Right ventricle myocardium inferior (tissue), 1 donor: Measurements from ENCODE around the gene DNAJB8. TPM values are rescaled to one million over a fixed set of nuclear protein-coding genes. Genes with fewer than 3 reads are reported as not detected.

ENCODE experiments used
- ATAC-seq: fragments of 200-7000 bp; cut with Tn5 transposase; one replicate; pipeline ENCODE4 v1.9.1; 2020; ENCODE audit warnings: mild to moderate bottlenecking, moderate library complexity
- DNase-seq: peaks from one replicate; pipeline ENCODE4 v3.0.0; 2021; ENCODE audit errors: missing footprints
- intact Hi-C: fragments of 100-400 bp; cut with DNase I; formaldehyde crosslinking; loops from one replicate; pipeline ENCODE4 v1.11.0; 2022
- total RNA-seq: library from RNA; stranded (reverse); fragmentation: NEBNext Ultra II Directional; extraction: Animal tissue kit (Norgen Biotek cat#: 25700); gene quantifications from one replicate; pipeline ENCODE4 v1.2.1, GENCODE V29; 2021
- donor health status: DM: no; HTN: yes; CAD: no; lungs with severe emphysema.

Gene DNAJB8
- total RNA-seq, 1 donor from 2014 or later = not detected

- no peak for DNase-seq
- intact Hi-C loops = no loop called here
- ATAC-seq = no peak
These were observed 9.6 kb downstream of the DNAJB8 start for GRCh38 chr3:128456776-128457715.

GRCh38 chr3:128455786-128456748, 10.6 kb downstream of the DNAJB8 start:
- intact Hi-C loops = no loop called here

GRCh38 chr3:128455116-128455515, 11.6 kb downstream of the DNAJB8 start:
- no peak for ATAC-seq
- intact Hi-C loops = no loop called here
- no peak for DNase-seq

More at GRCh38 chr3:128455786-128456748, 10.6 kb downstream of the DNAJB8 start:
- ATAC-seq = no peak
- DNase-seq = peak; percentile 55

- intact Hi-C loops = no loop called here
- DNase-seq = peak; percentile 25
- no peak for ATAC-seq
These were observed 12.4 kb downstream of the DNAJB8 start for GRCh38 chr3:128454310-128454618.

GRCh38 chr3:128453501-128454309, 13.0 kb downstream of the DNAJB8 start:
- DNase-seq = peak; percentile 46
- intact Hi-C loops = no loop called here
- ATAC-seq = no peak

- peak; percentile 20 for DNase-seq
- ATAC-seq = no peak
- intact Hi-C loops = no loop called here
These were observed 13.9 kb downstream of the DNAJB8 start for GRCh38 chr3:128452678-128453275.

- peak; percentile 57 for DNase-seq
- intact Hi-C loops = no loop called here
- no peak for ATAC-seq
These were observed 14.6 kb downstream of the DNAJB8 start for GRCh38 chr3:128452120-128452519.

DNA sequence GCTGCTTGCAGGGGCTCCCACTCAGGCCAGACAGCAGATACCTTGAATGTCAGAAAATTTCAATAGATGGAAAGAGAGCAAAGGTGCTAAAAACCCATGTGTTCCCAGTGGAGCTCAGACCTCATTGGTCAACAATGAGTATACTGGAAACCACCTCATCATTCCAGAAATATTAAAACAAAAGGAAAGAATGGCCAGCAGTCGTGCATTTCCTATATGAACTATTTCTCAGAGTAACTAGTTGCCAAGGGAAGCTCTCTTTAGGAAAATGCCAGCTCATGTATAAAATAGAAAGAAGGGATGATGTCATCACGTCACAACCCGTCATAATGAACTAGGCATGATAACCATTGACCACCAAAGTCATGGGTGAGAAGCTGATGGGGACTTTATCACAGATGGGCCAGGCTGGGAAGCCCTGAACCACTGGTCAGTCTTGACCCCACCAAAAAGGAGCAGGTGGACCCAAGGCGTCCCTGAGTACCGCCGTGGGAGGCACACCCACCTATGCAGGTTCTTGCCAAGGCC, 17.5 kb downstream of the DNAJB8 start:
- no peak for DNase-seq
- intact Hi-C loops = no loop called here
- ATAC-seq = no peak

DNA sequence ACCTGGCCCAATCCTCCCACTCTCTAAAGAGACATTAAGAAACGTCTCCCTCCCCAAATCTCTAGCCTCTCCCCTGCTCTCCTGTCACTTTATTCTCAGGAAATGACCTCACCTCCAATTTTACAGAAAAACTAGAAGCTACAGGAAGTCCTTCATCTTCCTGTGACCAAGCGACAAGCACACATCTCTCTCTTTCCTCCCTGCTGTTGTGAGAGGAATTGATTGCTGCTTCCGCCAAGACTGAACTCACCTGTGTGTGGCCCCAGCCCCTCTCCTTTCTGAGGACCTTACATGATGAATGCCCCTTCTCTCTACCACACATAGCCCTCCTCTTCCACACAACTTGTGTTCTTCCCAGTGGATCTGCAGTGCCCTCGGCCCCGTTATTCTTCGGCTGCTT, 18.2 kb downstream of the DNAJB8 start:
- ATAC-seq = no peak

DNA sequence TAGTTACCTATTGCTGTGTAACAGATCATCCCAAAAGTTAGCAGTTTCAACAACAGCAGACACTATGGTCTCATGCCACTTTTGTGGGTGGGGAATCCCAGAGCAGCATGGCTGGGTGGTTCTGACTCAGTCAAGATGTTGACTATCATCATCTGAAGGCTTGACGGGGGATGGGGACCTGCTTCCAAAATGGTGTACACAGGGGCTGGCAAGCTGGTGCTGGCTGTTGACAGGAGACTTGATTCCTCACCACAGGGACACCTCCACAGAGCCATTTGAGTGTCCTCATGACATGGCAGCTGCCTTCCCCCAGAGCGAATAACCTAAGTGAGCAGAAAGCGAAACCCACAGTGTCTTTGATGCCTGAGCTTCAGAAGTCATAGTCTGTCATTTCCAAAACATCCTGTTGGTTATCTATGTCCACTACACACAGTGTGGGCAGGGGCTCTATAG, 19.1 kb downstream of the DNAJB8 start:
- ATAC-seq (no peak), DNase-seq (no peak)
- intact Hi-C loops = no loop called here

More for the DNA sequence above, 18.2 kb downstream of the DNAJB8 start:
- intact Hi-C loops = no loop called here
- no peak for DNase-seq

DNA sequence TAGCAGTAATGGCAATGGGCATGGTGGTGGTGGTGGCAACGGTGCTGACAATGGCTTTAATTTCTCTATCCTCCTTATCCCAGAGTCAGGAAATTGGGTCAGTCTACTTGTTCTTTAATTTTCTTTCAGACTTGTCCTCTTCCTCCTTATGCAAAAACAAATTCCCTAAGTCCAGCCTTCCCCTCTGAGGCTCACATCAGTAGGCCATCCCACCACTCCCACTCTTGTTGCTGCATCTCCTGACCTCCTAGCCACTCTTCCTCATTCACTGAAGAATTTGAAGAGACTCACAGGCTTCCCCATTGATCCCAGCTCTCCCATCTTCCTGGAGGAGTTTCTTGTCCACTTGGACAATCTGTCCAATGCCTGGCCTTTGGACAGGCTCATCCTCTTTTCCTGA, 19.9 kb downstream of the DNAJB8 start:
- ATAC-seq (no peak), DNase-seq (no peak)
- intact Hi-C loops = no loop called here

GRCh38 chr3:128445357-128445756, 21.3 kb downstream of the DNAJB8 start:
- ATAC-seq = no peak
- peak; percentile 13 for DNase-seq
- intact Hi-C loops = no loop called here

DNA sequence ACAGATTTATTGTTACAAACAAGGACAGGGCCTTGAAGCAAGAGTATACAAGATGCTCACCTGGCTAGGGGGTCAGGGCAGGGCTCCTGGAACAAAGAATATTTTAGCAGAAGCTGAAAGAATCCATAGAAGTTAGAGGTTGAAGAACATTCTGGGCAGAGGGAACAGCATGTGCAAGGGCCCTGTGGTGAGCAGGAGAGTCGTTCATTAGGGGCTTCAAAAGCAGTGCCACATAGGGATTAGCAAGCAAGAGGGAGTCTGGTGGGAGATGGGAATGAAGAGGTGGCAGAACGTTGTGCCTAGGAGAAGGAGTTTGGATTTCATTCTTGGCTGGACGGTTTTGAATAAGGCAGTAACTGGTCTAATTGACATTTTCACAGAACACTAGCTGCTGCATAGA, 22.9 kb downstream of the DNAJB8 start:
- intact Hi-C loops = no loop called here
- ATAC-seq (no peak), DNase-seq (no peak)

- intact Hi-C loops = no loop called here
- no peak for ATAC-seq
These were observed 23.7 kb downstream of the DNAJB8 start for GRCh38 chr3:128442949-128443348.

GRCh38 chr3:128442070-128442469, 24.6 kb downstream of the DNAJB8 start:
- intact Hi-C loops = no loop called here
- no peak for ATAC-seq
- DNase-seq = peak; percentile 41

More at GRCh38 chr3:128442949-128443348, 23.7 kb downstream of the DNAJB8 start:
- DNase-seq = peak; percentile 59

GRCh38 chr3:128439226-128439625, 27.5 kb downstream of the DNAJB8 start:
- peak; percentile 56 for DNase-seq
- no peak for ATAC-seq
- intact Hi-C loops = no loop called here

DNA sequence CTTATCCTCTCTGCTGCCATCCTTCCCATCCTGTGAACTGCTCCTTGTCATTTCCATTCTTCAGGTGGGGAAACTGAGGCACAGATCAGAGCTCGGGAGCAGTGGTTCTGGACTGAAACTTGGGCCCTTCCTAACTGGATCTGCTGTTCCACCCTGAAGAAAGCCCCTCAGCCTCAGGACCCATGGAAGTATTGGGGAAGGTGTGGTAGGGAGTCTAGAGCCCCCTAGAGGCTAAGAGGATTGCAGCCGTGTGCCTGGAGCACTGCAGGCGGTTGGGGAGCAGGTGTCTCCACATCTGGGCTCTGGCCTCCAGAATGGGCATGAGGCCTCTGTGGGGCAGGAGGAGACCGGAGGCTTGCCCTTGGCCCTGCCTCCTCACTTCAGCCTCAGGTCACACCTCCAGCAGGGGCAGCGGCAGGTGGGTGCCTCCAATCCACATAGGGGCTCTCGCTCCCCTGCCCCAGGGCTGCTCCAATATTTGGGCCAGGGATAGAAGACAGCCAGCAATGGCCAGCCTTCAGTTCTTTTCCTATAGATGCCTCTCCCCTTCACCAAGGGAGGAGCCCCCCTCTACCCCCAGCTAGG, 28.1 kb downstream of the DNAJB8 start:
- peak; percentile 25 for ATAC-seq

GRCh38 chr3:128436214-128436613, 30.5 kb downstream of the DNAJB8 start:
- intact Hi-C loops = no loop called here
- no peak for ATAC-seq

More for the DNA sequence above, 28.1 kb downstream of the DNAJB8 start:
- intact Hi-C loops = no loop called here
- peak; percentile 9 for DNase-seq

More at GRCh38 chr3:128436214-128436613, 30.5 kb downstream of the DNAJB8 start:
- DNase-seq = no peak
